ENCODE results near the gene MLYCD.

MLYCD gene

DNA sequence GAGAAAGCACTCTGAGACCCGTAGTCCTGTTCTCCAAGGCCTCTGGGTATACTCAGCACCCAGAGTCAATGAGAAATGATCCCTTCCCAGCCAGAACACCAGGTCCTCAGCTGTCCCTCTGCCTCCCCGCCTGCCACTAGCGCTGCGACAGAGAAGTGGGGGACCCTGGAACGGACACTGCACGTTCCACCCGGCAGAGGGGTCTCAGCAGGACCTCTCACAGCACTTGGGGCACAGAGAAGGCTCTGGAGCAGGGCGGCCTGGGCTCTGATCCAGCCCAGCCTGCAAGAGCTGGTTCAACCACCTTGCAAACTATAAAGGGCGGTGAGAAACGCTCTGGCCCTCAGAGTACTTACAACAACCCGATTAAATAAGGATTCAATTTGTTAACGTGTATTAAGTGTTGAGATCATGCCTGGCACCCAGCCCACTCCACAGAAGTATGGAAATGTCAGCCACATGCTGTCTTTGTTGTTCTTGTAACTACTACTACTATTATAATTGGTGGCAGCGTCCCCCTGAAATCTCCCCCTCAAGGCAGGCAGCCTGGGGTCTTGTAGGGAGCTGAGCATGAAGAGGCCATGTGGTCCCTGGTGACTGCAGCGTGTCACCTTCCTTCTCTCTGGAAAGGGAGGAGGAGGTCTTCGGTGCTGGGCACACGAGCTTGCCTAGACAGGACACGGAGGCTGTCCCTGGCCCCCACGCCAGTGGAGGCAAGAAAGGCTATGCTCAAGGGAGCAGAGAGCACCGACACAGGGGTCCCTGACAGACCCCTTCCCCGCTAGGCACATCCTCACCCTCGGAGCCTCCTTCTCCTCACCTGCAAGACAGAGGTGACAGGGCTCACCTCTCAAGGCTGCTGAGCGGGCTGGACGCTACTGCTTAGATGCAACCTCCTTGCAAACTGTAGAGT lies 56.6 kb downstream of the MLYCD start:
- Mint-ChIP-seq H3K36me3 (ENCODE audit: low read depth) (no peaks in the 10 kb centered on the region), H3K27me3 (ENCODE audit: low read depth) (peaks cover 10% of the 10 kb centered on the region), H3K27ac (no peak overlapping the region), H3K4me3 (no peak overlapping the region), H3K4me1 (ENCODE audit: low read depth) (peaks cover 15% of the 10 kb centered on the region), H3K9me3 (no peaks in the 10 kb centered on the region)
- no peak for DNase-seq (ENCODE audit: low spot score)

DNA sequence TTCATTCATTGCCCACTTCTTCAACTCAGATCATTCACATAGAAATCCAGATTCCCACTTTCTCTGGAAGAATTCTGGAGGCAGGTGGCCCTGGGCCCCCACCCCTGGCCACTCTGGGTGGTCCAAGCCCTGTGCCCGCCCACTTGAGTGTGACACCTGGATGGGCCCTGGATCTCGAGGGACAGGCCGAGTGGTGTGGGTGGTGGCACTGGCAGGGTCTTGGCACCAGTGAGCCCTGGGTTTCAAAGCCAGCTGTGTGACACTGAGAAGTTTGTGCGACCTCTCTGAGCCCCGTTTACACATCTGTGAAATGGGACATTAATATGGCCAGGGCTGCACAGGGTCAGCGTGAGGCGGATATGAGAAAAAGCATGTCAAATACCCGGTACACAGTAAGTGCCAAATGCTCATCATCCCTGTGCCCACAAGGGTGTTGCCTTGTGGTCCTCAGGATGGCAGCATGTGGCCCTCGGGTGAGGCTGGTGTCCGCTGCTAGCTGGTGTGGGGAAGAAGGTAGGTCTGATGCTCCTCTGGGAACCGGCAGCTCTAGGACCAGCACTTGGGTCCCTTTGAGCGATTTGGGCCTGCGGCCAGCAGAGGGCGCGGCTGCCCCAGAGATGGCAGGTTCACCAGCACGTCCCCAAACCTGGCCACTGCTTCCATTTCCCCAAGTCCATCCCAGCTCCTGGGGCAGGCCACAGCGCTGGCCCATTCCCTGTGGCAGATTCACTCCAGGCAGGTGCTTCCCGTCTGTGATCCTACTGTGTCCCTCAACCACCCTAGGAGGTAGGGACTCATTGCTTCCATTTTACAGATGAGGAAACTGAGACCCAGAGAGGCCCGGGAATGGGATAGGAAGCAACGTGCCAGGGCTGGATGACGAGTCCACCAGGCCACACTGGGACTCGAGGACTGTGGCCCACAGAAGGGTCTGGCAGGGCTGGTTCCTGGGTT lies 57.7 kb downstream of the MLYCD start:
- Mint-ChIP-seq H3K27me3 (ENCODE audit: low read depth) (peaks cover 10% of the 10 kb centered on the region), H3K36me3 (ENCODE audit: low read depth) (no peaks in the 10 kb centered on the region), H3K9me3 (no peaks in the 10 kb centered on the region), H3K4me3 (no peak overlapping the region), H3K27ac (no peak overlapping the region), H3K4me1 (ENCODE audit: low read depth) (peaks cover 15% of the 10 kb centered on the region)
- peak; percentile 65 for DNase-seq (ENCODE audit: low spot score)

DNA sequence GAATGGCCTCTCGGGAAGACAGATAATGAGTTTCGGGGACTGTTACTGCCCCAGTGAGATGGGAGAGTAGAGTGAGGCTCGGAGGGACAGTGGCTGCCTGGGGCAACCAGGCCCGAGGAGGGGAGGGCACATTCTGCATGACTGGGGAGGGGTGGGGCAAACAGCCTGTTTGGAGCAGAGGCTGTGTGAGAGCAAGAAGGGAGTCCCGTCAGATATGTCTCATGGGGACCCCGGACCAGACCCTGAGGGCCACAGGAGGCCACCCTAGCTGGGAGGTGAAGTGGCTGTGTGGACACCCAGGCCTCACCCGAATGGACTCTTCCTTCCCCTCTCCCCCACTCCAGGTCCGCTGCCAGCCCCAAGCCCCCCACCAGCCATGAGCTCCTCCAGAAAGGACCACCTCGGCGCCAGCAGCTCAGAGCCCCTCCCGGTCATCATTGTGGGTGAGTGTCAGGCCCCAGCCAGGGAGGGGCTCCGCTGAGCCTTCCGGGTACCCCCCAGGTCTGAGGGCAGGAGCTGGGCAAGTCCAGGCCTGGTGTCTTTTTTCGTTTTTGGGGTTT lies 58.5 kb downstream of the MLYCD start:
- Mint-ChIP-seq H3K4me3 (no peak overlapping the region), H3K36me3 (ENCODE audit: low read depth) (no peaks in the 10 kb centered on the region), H3K9me3 (no peaks in the 10 kb centered on the region), H3K27ac (no peak overlapping the region), H3K27me3 (ENCODE audit: low read depth) (peaks cover 10% of the 10 kb centered on the region), H3K4me1 (ENCODE audit: low read depth) (peaks cover 13% of the 10 kb centered on the region)
- no peak for DNase-seq (ENCODE audit: low spot score)

DNA sequence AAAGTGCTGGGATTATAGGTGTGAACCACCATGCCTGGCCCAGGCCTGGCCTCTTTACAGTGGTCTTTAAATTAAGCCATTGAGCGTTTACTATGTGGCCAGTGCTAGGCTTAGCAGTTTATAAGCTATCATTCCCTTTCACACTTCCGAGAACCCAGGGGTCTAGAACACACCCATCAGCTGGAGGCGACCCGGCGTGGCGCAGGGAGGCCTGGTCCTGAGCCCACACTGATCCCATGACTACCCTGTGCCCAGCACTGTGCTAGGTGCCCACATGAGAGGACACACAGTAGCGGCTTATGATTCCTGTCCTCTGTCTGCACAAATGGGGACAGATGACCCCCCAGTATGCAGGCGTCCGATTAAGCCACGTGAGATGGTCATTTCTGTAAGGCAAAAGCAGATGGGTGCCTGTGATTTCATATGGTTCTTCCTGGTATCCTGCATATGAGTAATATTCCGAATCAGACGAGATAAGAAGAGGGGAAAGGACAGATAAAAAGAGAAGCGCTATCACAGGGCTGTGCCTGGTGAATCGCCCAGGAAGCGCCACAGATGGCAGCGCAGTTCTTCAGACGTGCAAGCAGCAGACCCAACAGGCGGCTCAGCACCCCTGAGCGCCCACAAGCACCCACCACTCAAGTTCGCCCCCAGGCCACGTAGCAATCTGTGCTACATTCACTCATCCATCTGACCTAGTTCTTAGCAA lies 59.4 kb downstream of the MLYCD start:
- peaks cover 10% of the 10 kb centered on the region for H3K27me3 Mint-ChIP-seq (ENCODE audit: low read depth)
- DNase-seq (ENCODE audit: low spot score): no peak

GRCh38 chr16:83958846-83959565 lies 60.1 kb downstream of the MLYCD start:
- peaks cover 7% of the 10 kb centered on the region for H3K4me1 Mint-ChIP-seq (ENCODE audit: low read depth)
- no peaks in the 10 kb centered on the region for H3K9me3 Mint-ChIP-seq
- no peak overlapping the region for H3K4me3 Mint-ChIP-seq
- H3K36me3 Mint-ChIP-seq (ENCODE audit: low read depth): no peaks in the 10 kb centered on the region
- DNase-seq (ENCODE audit: low spot score): no peak
- peaks cover 8% of the 10 kb centered on the region for H3K27me3 Mint-ChIP-seq (ENCODE audit: low read depth)
- H3K27ac Mint-ChIP-seq: no peak overlapping the region

More for the DNA sequence above, 59.4 kb downstream of the MLYCD start:
- Mint-ChIP-seq H3K36me3 (ENCODE audit: low read depth) (no peaks in the 10 kb centered on the region), H3K4me3 (no peak overlapping the region), H3K27ac (no peak overlapping the region), H3K9me3 (no peaks in the 10 kb centered on the region), H3K4me1 (ENCODE audit: low read depth) (peaks cover 8% of the 10 kb centered on the region)

GRCh38 chr16:83959656-83960434 lies 60.9 kb downstream of the MLYCD start:
- no peak overlapping the region for H3K27ac Mint-ChIP-seq
- no peak overlapping the region for H3K4me3 Mint-ChIP-seq
- no peak for DNase-seq (ENCODE audit: low spot score)
- H3K27me3 Mint-ChIP-seq (ENCODE audit: low read depth): no peaks in the 10 kb centered on the region
- no peaks in the 10 kb centered on the region for H3K9me3 Mint-ChIP-seq
- no peaks in the 10 kb centered on the region for H3K4me1 Mint-ChIP-seq (ENCODE audit: low read depth)
- H3K36me3 Mint-ChIP-seq (ENCODE audit: low read depth): no peaks in the 10 kb centered on the region

DNA sequence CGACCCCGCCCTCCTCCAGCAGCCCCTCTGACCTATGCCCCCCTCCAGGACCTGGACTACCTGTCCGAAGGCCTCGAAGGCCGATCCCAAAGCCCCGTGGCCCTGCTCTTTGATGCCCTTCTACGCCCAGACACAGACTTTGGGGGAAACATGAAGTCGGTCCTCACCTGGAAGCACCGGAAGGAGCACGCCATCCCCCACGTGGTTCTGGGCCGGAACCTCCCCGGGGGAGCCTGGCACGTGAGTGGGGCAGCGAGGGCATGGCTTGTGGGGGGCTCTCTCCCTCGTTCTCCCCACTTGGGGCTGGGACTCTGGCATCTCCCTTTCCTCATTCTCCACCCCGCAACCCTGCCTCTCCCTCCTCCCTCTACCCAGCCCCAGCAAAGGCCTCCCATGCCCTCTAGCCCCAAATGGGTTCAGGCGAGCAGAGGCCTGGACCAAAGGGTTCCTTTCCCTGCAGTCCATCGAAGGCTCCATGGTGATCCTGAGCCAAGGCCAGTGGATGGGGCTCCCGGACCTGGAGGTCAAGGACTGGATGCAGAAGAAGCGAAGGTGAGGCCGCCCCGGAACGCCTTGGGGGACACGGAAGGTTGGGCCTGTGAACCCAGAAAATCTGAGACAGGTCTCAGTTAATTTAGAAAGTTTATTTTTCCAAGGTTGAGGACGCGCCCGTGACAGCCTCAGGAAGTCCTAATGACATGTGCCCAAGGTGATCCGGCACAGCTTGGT lies 61.8 kb downstream of the MLYCD start:
- Mint-ChIP-seq H3K36me3 (ENCODE audit: low read depth) (no peaks in the 10 kb centered on the region), H3K27ac (no peak overlapping the region), H3K4me3 (no peak overlapping the region), H3K9me3 (no peaks in the 10 kb centered on the region), H3K4me1 (ENCODE audit: low read depth) (no peaks in the 10 kb centered on the region), H3K27me3 (ENCODE audit: low read depth) (no peaks in the 10 kb centered on the region)
- DNase-seq (ENCODE audit: low spot score): no peak

DNA sequence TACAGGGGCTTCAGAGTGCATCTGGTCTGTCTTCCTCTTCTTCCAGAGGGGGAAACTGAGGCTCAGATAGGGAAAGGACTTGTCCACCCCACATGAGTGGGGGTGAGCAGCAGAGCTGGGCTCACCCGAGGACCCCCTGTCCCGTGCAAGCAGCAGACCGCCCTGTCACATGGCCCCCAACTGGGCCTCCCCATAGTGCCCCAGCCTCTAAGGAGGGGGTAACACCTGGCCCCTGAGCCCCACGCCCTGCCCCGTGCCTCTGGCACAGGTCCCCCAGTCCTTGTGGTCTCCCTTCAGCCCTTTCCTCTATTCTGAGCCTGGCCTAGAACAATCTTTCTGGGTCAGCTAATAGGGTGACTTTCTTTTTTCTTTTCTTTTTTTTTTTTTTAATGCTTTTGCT lies 62.7 kb downstream of the MLYCD start:
- Mint-ChIP-seq H3K27me3 (ENCODE audit: low read depth) (no peaks in the 10 kb centered on the region), H3K9me3 (no peaks in the 10 kb centered on the region), H3K36me3 (ENCODE audit: low read depth) (no peaks in the 10 kb centered on the region), H3K27ac (no peak overlapping the region), H3K4me1 (ENCODE audit: low read depth) (no peaks in the 10 kb centered on the region), H3K4me3 (no peak overlapping the region)
- DNase-seq (ENCODE audit: low spot score): no peak

DNA sequence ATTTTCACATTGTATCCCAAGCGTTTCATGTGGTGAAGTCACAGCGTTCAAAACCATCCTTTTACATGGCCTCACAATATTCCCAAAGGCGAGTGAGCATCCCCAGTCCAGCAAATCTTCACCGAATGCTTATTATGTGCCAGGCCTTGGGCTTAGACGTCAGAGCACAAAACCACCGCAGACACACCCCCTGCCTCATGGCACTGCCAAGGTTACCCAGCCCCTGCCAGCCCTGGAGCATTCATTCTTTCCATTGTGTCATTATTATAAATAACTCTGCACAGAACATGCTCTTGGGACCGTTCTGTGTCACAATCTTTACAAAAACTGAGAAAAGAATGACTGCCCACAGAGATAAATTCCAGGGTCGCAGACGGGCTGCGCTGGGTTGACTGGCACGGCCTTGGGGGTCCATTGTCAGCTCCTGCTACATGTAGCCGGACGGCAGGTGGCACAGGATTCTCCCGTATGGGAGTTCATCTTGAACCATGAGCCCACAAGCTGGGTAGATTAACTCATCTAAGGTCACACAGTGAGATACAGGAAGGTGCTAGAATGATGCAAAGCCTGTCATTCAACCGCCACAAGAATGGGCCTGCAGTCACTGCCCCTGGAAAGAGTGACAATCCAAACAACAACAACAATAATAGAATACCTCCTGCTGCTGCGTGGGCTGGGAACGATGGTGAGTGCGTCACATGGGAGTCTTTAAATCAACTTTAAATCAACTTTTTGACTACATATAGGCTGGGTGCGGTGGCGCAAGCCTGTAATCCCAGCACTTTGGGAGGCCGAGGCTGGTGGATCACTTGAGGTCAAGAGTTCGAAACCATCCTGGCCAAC lies 64.6 kb downstream of the MLYCD start:
- H3K36me3 Mint-ChIP-seq (ENCODE audit: low read depth): no peaks in the 10 kb centered on the region
- peaks cover 3% of the 10 kb centered on the region for H3K4me1 Mint-ChIP-seq (ENCODE audit: low read depth)
- DNase-seq (ENCODE audit: low spot score): no peak
- no peaks in the 10 kb centered on the region for H3K9me3 Mint-ChIP-seq
- H3K4me3 Mint-ChIP-seq: no peak overlapping the region
- no peak overlapping the region for H3K27ac Mint-ChIP-seq
- peaks cover 6% of the 10 kb centered on the region for H3K27me3 Mint-ChIP-seq (ENCODE audit: low read depth)

DNA sequence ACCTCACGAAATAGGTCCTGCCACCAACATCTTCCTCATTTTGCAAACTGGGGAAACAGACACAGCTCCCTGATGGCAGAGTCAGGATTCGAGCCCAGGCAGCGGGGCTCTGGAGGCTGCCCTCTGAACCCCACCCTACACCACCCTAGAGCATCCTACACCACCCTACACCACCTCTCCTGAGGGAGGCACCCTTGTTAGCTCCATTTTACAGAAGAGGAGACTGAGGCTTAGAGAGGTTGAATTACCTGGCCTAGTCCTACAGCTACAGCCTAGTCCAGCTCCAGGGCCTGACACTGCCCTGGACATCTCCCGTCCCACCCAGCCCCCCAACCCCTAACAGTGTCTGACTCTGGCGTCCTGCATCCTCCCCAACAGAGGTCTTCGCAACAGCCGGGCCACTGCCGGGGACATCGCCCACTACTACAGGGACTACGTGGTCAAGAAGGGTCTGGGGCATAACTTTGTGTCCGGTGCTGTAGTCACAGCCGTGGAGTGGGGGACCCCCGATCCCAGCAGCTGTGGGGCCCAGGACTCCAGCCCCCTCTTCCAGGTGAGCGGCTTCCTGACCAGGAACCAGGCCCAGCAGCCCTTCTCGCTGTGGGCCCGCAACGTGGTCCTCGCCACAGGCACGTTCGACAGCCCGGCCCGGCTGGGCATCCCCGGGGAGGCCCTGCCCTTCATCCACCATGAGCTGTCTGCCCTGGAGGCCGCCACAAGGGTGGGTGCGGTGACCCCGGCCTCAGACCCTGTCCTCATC lies 65.9 kb downstream of the MLYCD start:
- Mint-ChIP-seq H3K36me3 (ENCODE audit: low read depth) (no peaks in the 10 kb centered on the region), H3K4me1 (ENCODE audit: low read depth) (peaks cover 3% of the 10 kb centered on the region), H3K9me3 (no peaks in the 10 kb centered on the region), H3K27me3 (ENCODE audit: low read depth) (peaks cover 13% of the 10 kb centered on the region), H3K4me3 (no peak overlapping the region), H3K27ac (no peak overlapping the region)
- DNase-seq (ENCODE audit: low spot score): no peak
